ENCODE measurements around the gene TENM3. TPM values are rescaled to one million over a fixed set of nuclear protein-coding genes. Genes with fewer than 3 reads are reported as not detected.

TENM3 gene
- total and polyA plus RNA-seq, 10 of the 15 experiments (the other 5 are each of a cell fraction or from before 2014, with no cell fraction given) = 0.01 to 1.7 (median 0.08) TPM; not detected in 2

DNA sequence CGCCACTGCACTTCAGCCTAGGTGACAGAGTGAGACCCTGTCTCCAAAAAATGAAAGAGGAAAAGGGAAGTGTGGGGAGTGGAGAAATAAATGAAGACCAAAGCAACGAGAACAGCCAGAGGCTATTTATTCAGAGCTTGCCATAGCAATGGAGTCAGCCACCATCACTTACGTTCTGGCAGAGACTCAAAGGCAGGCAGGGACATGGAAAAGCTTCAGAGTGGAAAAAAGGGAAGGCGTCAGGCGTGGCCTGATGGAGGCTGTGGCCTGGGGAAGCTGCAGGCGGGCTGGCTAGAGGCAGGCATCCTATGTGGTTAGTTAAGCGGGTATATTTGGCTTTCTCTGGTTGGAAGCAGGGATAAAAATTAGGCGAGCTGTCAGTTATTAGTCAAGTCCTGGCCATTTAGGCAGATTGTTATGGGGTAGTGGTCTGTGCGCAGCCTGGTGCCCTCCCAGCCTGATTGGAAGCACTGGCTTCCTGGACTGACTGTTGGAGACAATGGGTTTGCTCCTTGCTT is 600.7 kb downstream of the TENM3 start:
- DNase-seq (ENCODE audit: low read depth, low spot score) (no peak), ATAC-seq (no peak), FAIRE-seq (no peak)
- POLR2A ChIA-PET = no interaction called here
- Histone ChIP-seq H3K27ac (ENCODE audit: control insufficient read depth, insufficient read depth) (no peak overlapping the region), H4K20me1 (ENCODE audit: control insufficient read depth, insufficient read depth) (no peaks in the 10 kb centered on the region), H3K79me2 (ENCODE audit: control insufficient read depth, insufficient read depth, low read length) (no peaks in the 10 kb centered on the region), H2AFZ (ENCODE audit: control insufficient read depth, low read depth, low read length) (no peak overlapping the region), H3K36me3 (ENCODE audit: control insufficient read depth in 2 of 2, insufficient read depth in 2 of 2, low read length in 1 of 2) (no peaks in the 10 kb centered on the region), H3K27me3 (replicated peaks in 1 of 2; ENCODE audit: control insufficient read depth in 2 of 2, insufficient read depth in 2 of 2, low read length in 1 of 2) (0 out of 4 replicates have a peak, but pooled peaks cover 0 to 3% of the 10 kb centered on the region in 2 experiments), H3K4me3 (no peak overlapping the region), H3K9me3 (replicated peaks; ENCODE audit: control insufficient read depth, insufficient read depth, low read length) (no peaks in the 10 kb centered on the region), H3K4me1 (ENCODE audit: control insufficient read depth, insufficient read depth, low read length) (no peaks in the 10 kb centered on the region), H3K9ac (ENCODE audit: control insufficient read depth, insufficient read depth, low read length) (no peak overlapping the region), H3K4me2 (ENCODE audit: control insufficient read depth, insufficient read depth) (no peak overlapping the region)
- CTCF ChIA-PET = interaction anchor here (1.3 kb wide), 1 partner anchor 25 kb away, joined by 5 read pairs; no protein-coding TSS in a partner anchor
- TF ChIP-seq ZZZ3 (IDR thresholded peaks at IDR 0.05; ENCODE audit: control insufficient read depth, insufficient read length, low read depth) = no peak
- no peak for TF ChIP-seq MTA2 (IDR thresholded peaks at IDR 0.05; ENCODE audit: low read depth)
- no peak for TF ChIP-seq RAD51 (IDR thresholded peaks at IDR 0.05)
- no peak for TF ChIP-seq ZNF622 (IDR thresholded peaks at IDR 0.05)
- no peak for TF ChIP-seq SP1 (IDR thresholded peaks at IDR 0.05; ENCODE audit: low read depth, low read length)
- TF ChIP-seq, protein P1, sequence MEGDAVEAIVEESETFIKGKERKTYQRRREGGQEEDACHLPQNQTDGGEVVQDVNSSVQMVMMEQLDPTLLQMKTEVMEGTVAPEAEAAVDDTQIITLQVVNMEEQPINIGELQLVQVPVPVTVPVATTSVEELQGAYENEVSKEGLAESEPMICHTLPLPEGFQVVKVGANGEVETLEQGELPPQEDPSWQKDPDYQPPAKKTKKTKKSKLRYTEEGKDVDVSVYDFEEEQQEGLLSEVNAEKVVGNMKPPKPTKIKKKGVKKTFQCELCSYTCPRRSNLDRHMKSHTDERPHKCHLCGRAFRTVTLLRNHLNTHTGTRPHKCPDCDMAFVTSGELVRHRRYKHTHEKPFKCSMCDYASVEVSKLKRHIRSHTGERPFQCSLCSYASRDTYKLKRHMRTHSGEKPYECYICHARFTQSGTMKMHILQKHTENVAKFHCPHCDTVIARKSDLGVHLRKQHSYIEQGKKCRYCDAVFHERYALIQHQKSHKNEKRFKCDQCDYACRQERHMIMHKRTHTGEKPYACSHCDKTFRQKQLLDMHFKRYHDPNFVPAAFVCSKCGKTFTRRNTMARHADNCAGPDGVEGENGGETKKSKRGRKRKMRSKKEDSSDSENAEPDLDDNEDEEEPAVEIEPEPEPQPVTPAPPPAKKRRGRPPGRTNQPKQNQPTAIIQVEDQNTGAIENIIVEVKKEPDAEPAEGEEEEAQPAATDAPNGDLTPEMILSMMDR (IDR thresholded peaks at IDR 0.05 in 2 of 3, conservative IDR thresholded peaks at IDR 0.05 in 1 of 3; ENCODE audit: control insufficient read depth in 2 of 3, extremely low read depth in 1 of 3, insufficient read depth in 1 of 3, low read depth in 3 of 3, low read length in 3 of 3) = no peak
- RAD21 ChIA-PET (ENCODE audit: unreplicated experiment) = no interaction called here
- SMC1A ChIA-PET (ENCODE audit: uncharacterized antibody, unreplicated experiment) = no interaction called here
- intact Hi-C loops (cut with micrococcal nuclease; ENCODE audit: unreplicated experiment) (no loop called here), in situ Hi-C loops (cut with MboI) (no loop called here)
- WGBS (ENCODE audit: insufficient coverage, insufficient replicate concordance, low lambda C conversion rate, missing lambda C conversion rate) = 3% methylated on average over 9 of the region's 9 CpGs
- BruUV-seq (replicated peaks) = no TSS peak

Data from GM12878 (cell line).